ENCODE results near the gene TFAP2A.

Gene TFAP2A

GRCh38 chr6:10382728-10383330 is 32.0 kb downstream of the TFAP2A start:
- Mint-ChIP-seq H3K4me3 (no peak overlapping the region), H3K36me3 (ENCODE audit: low read depth) (no peaks in the 10 kb centered on the region), H3K4me1 (ENCODE audit: low read depth) (peaks cover 17% of the 10 kb centered on the region), H3K9me3 (no peaks in the 10 kb centered on the region), H3K27ac (no peak overlapping the region), H3K27me3 (peaks cover 94% of the 10 kb centered on the region)
- intact Hi-C loops (cut with micrococcal nuclease), result no loop called here

- intact Hi-C loops (cut with micrococcal nuclease), result no loop called here
- H3K36me3 Mint-ChIP-seq (ENCODE audit: low read depth), result no peaks in the 10 kb centered on the region
- H3K27me3 Mint-ChIP-seq, result peaks cover 93% of the 10 kb centered on the region
- no peak overlapping the region for H3K4me3 Mint-ChIP-seq
- no peak overlapping the region for H3K27ac Mint-ChIP-seq
- no peaks in the 10 kb centered on the region for H3K9me3 Mint-ChIP-seq
- H3K4me1 Mint-ChIP-seq (ENCODE audit: low read depth), result peaks cover 17% of the 10 kb centered on the region
These were observed 32.6 kb downstream of the TFAP2A start for GRCh38 chr6:10382322-10382721.

GRCh38 chr6:10381830-10382208 is 33.1 kb downstream of the TFAP2A start:
- intact Hi-C loops (cut with micrococcal nuclease), result no loop called here
- no peaks in the 10 kb centered on the region for H3K9me3 Mint-ChIP-seq
- H3K36me3 Mint-ChIP-seq (ENCODE audit: low read depth), result no peaks in the 10 kb centered on the region
- H3K4me1 Mint-ChIP-seq (ENCODE audit: low read depth), result peaks cover 17% of the 10 kb centered on the region
- no peak overlapping the region for H3K27ac Mint-ChIP-seq
- H3K27me3 Mint-ChIP-seq, result peaks cover 93% of the 10 kb centered on the region
- H3K4me3 Mint-ChIP-seq, result no peak overlapping the region

- H3K36me3 Mint-ChIP-seq (ENCODE audit: low read depth), result no peaks in the 10 kb centered on the region
- intact Hi-C loops (cut with micrococcal nuclease), result no loop called here
- no peaks in the 10 kb centered on the region for H3K9me3 Mint-ChIP-seq
- peaks cover 90% of the 10 kb centered on the region for H3K27me3 Mint-ChIP-seq
- peaks cover 17% of the 10 kb centered on the region for H3K4me1 Mint-ChIP-seq (ENCODE audit: low read depth)
- H3K4me3 Mint-ChIP-seq, result no peak overlapping the region
- H3K27ac Mint-ChIP-seq, result no peak overlapping the region
These were observed 33.6 kb downstream of the TFAP2A start for GRCh38 chr6:10381133-10381829.

GRCh38 chr6:10375391-10375969 is 39.4 kb downstream of the TFAP2A start:
- Mint-ChIP-seq H3K4me3 (no peak overlapping the region), H3K27me3 (peaks cover 52% of the 10 kb centered on the region), H3K4me1 (ENCODE audit: low read depth) (no peaks in the 10 kb centered on the region), H3K9me3 (no peaks in the 10 kb centered on the region), H3K36me3 (ENCODE audit: low read depth) (no peaks in the 10 kb centered on the region), H3K27ac (no peak overlapping the region)
- intact Hi-C loops (cut with micrococcal nuclease), result no loop called here

GRCh38 chr6:10373642-10374359 is 41.1 kb downstream of the TFAP2A start:
- Mint-ChIP-seq H3K27ac (no peak overlapping the region), H3K4me1 (ENCODE audit: low read depth) (no peaks in the 10 kb centered on the region), H3K27me3 (peaks cover 42% of the 10 kb centered on the region), H3K36me3 (ENCODE audit: low read depth) (no peaks in the 10 kb centered on the region), H3K4me3 (no peak overlapping the region), H3K9me3 (no peaks in the 10 kb centered on the region)
- intact Hi-C loops (cut with micrococcal nuclease), result no loop called here

GRCh38 chr6:10369896-10370295 is 45.0 kb downstream of the TFAP2A start:
- Mint-ChIP-seq H3K27me3 (peaks cover 18% of the 10 kb centered on the region), H3K9me3 (no peaks in the 10 kb centered on the region), H3K27ac (no peak overlapping the region), H3K36me3 (ENCODE audit: low read depth) (no peaks in the 10 kb centered on the region), H3K4me3 (no peak overlapping the region), H3K4me1 (ENCODE audit: low read depth) (no peaks in the 10 kb centered on the region)
- intact Hi-C loops (cut with micrococcal nuclease), result no loop called here

GRCh38 chr6:10368861-10369260 is 46.0 kb downstream of the TFAP2A start:
- Mint-ChIP-seq H3K4me1 (ENCODE audit: low read depth) (no peaks in the 10 kb centered on the region), H3K4me3 (no peak overlapping the region), H3K36me3 (ENCODE audit: low read depth) (no peaks in the 10 kb centered on the region), H3K27ac (no peak overlapping the region), H3K9me3 (no peaks in the 10 kb centered on the region), H3K27me3 (peaks cover 12% of the 10 kb centered on the region)
- intact Hi-C loops (cut with micrococcal nuclease), result no loop called here

GRCh38 chr6:10363911-10364310 is 51.0 kb downstream of the TFAP2A start:
- Mint-ChIP-seq H3K4me1 (ENCODE audit: low read depth) (no peaks in the 10 kb centered on the region), H3K27ac (no peak overlapping the region), H3K9me3 (no peaks in the 10 kb centered on the region), H3K36me3 (ENCODE audit: low read depth) (no peaks in the 10 kb centered on the region), H3K27me3 (peaks cover 8% of the 10 kb centered on the region), H3K4me3 (no peak overlapping the region)
- intact Hi-C loops (cut with micrococcal nuclease), result no loop called here

GRCh38 chr6:10362300-10362699 is 52.6 kb downstream of the TFAP2A start:
- Mint-ChIP-seq H3K27me3 (peaks cover 5% of the 10 kb centered on the region), H3K36me3 (ENCODE audit: low read depth) (no peaks in the 10 kb centered on the region), H3K9me3 (no peaks in the 10 kb centered on the region), H3K27ac (no peak overlapping the region), H3K4me3 (no peak overlapping the region), H3K4me1 (ENCODE audit: low read depth) (no peaks in the 10 kb centered on the region)
- intact Hi-C loops (cut with micrococcal nuclease), result no loop called here

- Mint-ChIP-seq H3K9me3 (no peaks in the 10 kb centered on the region), H3K36me3 (ENCODE audit: low read depth) (no peaks in the 10 kb centered on the region), H3K27me3 (peaks cover 5% of the 10 kb centered on the region), H3K27ac (no peak overlapping the region), H3K4me1 (ENCODE audit: low read depth) (no peaks in the 10 kb centered on the region), H3K4me3 (no peak overlapping the region)
- intact Hi-C loops (cut with micrococcal nuclease), result no loop called here
These were observed 53.4 kb downstream of the TFAP2A start for GRCh38 chr6:10361428-10361827.

- H3K4me3 Mint-ChIP-seq, result no peak overlapping the region
- H3K27me3 Mint-ChIP-seq, result peaks cover 8% of the 10 kb centered on the region
- no peak overlapping the region for H3K27ac Mint-ChIP-seq
- intact Hi-C loops (cut with micrococcal nuclease), result no loop called here
- no peaks in the 10 kb centered on the region for H3K36me3 Mint-ChIP-seq (ENCODE audit: low read depth)
- no peaks in the 10 kb centered on the region for H3K9me3 Mint-ChIP-seq
- H3K4me1 Mint-ChIP-seq (ENCODE audit: low read depth), result no peaks in the 10 kb centered on the region
These were observed 55.3 kb downstream of the TFAP2A start for GRCh38 chr6:10359581-10359980.

- intact Hi-C loops (cut with micrococcal nuclease), result no loop called here
- no peaks in the 10 kb centered on the region for H3K4me1 Mint-ChIP-seq (ENCODE audit: low read depth)
- H3K9me3 Mint-ChIP-seq, result no peaks in the 10 kb centered on the region
- peaks cover 6% of the 10 kb centered on the region for H3K27me3 Mint-ChIP-seq
- H3K36me3 Mint-ChIP-seq (ENCODE audit: low read depth), result no peaks in the 10 kb centered on the region
- H3K4me3 Mint-ChIP-seq, result no peak overlapping the region
- no peak overlapping the region for H3K27ac Mint-ChIP-seq
These were observed 59.7 kb downstream of the TFAP2A start for GRCh38 chr6:10355115-10355702.

- H3K27me3 Mint-ChIP-seq, result peaks cover 6% of the 10 kb centered on the region
- intact Hi-C loops (cut with micrococcal nuclease), result no loop called here
- no peak overlapping the region for H3K4me3 Mint-ChIP-seq
- H3K4me1 Mint-ChIP-seq (ENCODE audit: low read depth), result no peaks in the 10 kb centered on the region
- H3K27ac Mint-ChIP-seq, result no peak overlapping the region
- H3K9me3 Mint-ChIP-seq, result no peaks in the 10 kb centered on the region
- no peaks in the 10 kb centered on the region for H3K36me3 Mint-ChIP-seq (ENCODE audit: low read depth)
These were observed 63.1 kb downstream of the TFAP2A start for GRCh38 chr6:10351791-10352190.

All from dendritic cell treated with granulocyte-macrophage colony-stimulating factor and Interleukin-4, amounts not matched to agents 40 ng/mL and 50 ng/mL, for 4 days (primary cell).